HG03159 (cell line): ENCODE results near the gene CELA3B.
"Not testable (repeated sequence)": the region's sequence is repeated elsewhere in the genome, so short reads cannot be mapped to it uniquely, and the experiment has no call there.

ENCODE experiments used
- ATAC-seq: cut with Tn5 transposase; IDR thresholded peaks from one replicate; pipeline ENCODE4 v1.9.1; 2021; ENCODE audit warnings: mild to moderate bottlenecking, moderate library complexity; ENCODE audit not compliant: unreplicated experiment

Gene CELA3B

GRCh38 chr1:21942959-21943640, 33.7 kb upstream of the CELA3B start:
- ATAC-seq = not testable (repeated sequence)

- ATAC-seq = no peak
Observed at GRCh38 chr1:21944733-21945073, 32.1 kb upstream of the CELA3B start.

- ATAC-seq = no peak
Observed at GRCh38 chr1:21946836-21947587, 29.8 kb upstream of the CELA3B start.

- ATAC-seq = no peak
Observed at GRCh38 chr1:21950734-21951133, 26.1 kb upstream of the CELA3B start.

- no peak for ATAC-seq
Observed at GRCh38 chr1:21951226-21951870, 25.5 kb upstream of the CELA3B start.

GRCh38 chr1:21952786-21953520, 23.9 kb upstream of the CELA3B start:
- ATAC-seq = no peak

- ATAC-seq = no peak
Observed at GRCh38 chr1:21955058-21955457, 21.8 kb upstream of the CELA3B start.

GRCh38 chr1:21955501-21956281, 21.1 kb upstream of the CELA3B start:
- no peak for ATAC-seq

GRCh38 chr1:21956720-21957552, 19.9 kb upstream of the CELA3B start:
- no peak for ATAC-seq

- no peak for ATAC-seq
Observed at GRCh38 chr1:21961337-21961736, 15.5 kb upstream of the CELA3B start.

- ATAC-seq = no peak
Observed at GRCh38 chr1:21961799-21962198, 15.0 kb upstream of the CELA3B start.

- ATAC-seq = no peak
Observed at GRCh38 chr1:21963477-21964217, 13.2 kb upstream of the CELA3B start.

- ATAC-seq = no peak
Observed at GRCh38 chr1:21966247-21967000, 10.4 kb upstream of the CELA3B start.

- not testable (repeated sequence) for ATAC-seq
Observed at GRCh38 chr1:21967216-21967615, 9.6 kb upstream of the CELA3B start.

GRCh38 chr1:21969066-21969465, 7.8 kb upstream of the CELA3B start:
- not testable (repeated sequence) for ATAC-seq

- not testable (repeated sequence) for ATAC-seq
Observed at GRCh38 chr1:21970523-21970922, 6.3 kb upstream of the CELA3B start.

GRCh38 chr1:21972973-21973441, 3.8 kb upstream of the CELA3B start:
- not testable (repeated sequence) for ATAC-seq

- not testable (repeated sequence) for ATAC-seq
Observed at GRCh38 chr1:21973948-21974347, 2.9 kb upstream of the CELA3B start.
